Measurements from ENCODE around the gene MOB3B. TPM values are rescaled to one million over a fixed set of nuclear protein-coding genes. Genes with fewer than 3 reads are reported as not detected.
A peak's percentile ranks its signal among the peaks of the same experiment; 100 is the strongest.

Gene MOB3B
- total RNA-seq, 1 experiment from 2014 or later, result 3.0 TPM

GRCh38 chr9:27393054-27393846 is 136.4 kb downstream of the MOB3B start:
- no peak for DNase-seq (ENCODE audit: low read depth)

GRCh38 chr9:27392451-27392850 is 137.2 kb downstream of the MOB3B start:
- no peak for DNase-seq (ENCODE audit: low read depth)

GRCh38 chr9:27391040-27391895 is 138.3 kb downstream of the MOB3B start:
- no peak for DNase-seq (ENCODE audit: low read depth)

GRCh38 chr9:27388150-27388549 is 141.5 kb downstream of the MOB3B start:
- DNase-seq (ENCODE audit: low read depth), result no peak

- DNase-seq (ENCODE audit: low read depth), result no peak
These were observed 141.9 kb downstream of the MOB3B start for GRCh38 chr9:27387722-27388121.

GRCh38 chr9:27386571-27387091 is 143.0 kb downstream of the MOB3B start:
- DNase-seq (ENCODE audit: low read depth), result no peak

GRCh38 chr9:27385606-27386322 is 143.8 kb downstream of the MOB3B start:
- no peak for DNase-seq (ENCODE audit: low read depth)

- DNase-seq (ENCODE audit: low read depth), result no peak
These were observed 145.2 kb downstream of the MOB3B start for GRCh38 chr9:27384262-27385014.

- no peak for DNase-seq (ENCODE audit: low read depth)
These were observed 146.1 kb downstream of the MOB3B start for GRCh38 chr9:27383524-27383923.

GRCh38 chr9:27382975-27383374 is 146.6 kb downstream of the MOB3B start:
- DNase-seq (ENCODE audit: low read depth), result no peak

GRCh38 chr9:27382308-27382707 is 147.3 kb downstream of the MOB3B start:
- no peak for DNase-seq (ENCODE audit: low read depth)

GRCh38 chr9:27379311-27380251 is 150.0 kb downstream of the MOB3B start:
- DNase-seq (ENCODE audit: low read depth), result no peak

GRCh38 chr9:27377811-27378456 is 151.7 kb downstream of the MOB3B start:
- DNase-seq (ENCODE audit: low read depth), result no peak

GRCh38 chr9:27377147-27377807 is 152.3 kb downstream of the MOB3B start:
- peak; percentile 40 for DNase-seq (ENCODE audit: low read depth)

GRCh38 chr9:27373851-27374250 is 155.8 kb downstream of the MOB3B start:
- DNase-seq (ENCODE audit: low read depth), result no peak

- no peak for DNase-seq (ENCODE audit: low read depth)
These were observed 157.0 kb downstream of the MOB3B start for GRCh38 chr9:27372615-27373014.

GRCh38 chr9:27371382-27371781 is 158.2 kb downstream of the MOB3B start:
- DNase-seq (ENCODE audit: low read depth), result peak; percentile 58

- peak; percentile 36 for DNase-seq (ENCODE audit: low read depth)
These were observed 160.0 kb downstream of the MOB3B start for GRCh38 chr9:27369591-27369990.

Data from HT1080 (cell line).